ENCODE measurements around the gene IL10.

DNA sequence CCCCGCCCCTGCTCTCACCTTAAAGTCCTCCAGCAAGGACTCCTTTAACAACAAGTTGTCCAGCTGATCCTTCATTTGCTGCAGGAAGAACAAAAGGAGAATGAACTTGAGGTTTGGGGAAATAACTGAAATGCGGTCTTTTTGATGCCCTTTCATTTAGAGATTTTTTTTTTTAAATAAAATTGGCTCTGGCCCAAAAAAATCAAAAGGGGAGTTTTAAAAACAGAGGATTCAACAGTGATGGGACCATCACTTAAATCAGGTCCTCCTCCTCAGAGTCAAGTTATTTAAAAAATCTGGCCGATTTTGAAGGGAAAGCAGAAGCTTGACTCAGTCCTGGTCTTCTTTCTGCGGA is 979 bp downstream of the IL10 start:
- TF ChIP-seq EZH2 (IDR thresholded peaks at IDR 0.05) (no peak), POLR2AphosphoS5 (IDR thresholded peaks at IDR 0.05; ENCODE audit: borderline replicate concordance, low read depth, low read length) (no peak)
